ENCODE data around the gene TMEM201. TPM values are rescaled to one million over a fixed set of nuclear protein-coding genes. Genes with fewer than 3 reads are reported as not detected.

Gene TMEM201
- total RNA-seq, 2 experiments from 2014 or later: 7.5 to 21.9 TPM

- Histone ChIP-seq H3K9me3 (ENCODE audit: low read length) (no peaks in the 10 kb centered on the region), H3K4me2 (ENCODE audit: low read length) (no peak overlapping the region), H3K27ac (ENCODE audit: low read depth, low read length, poor library complexity, severe bottlenecking) (no peak overlapping the region), H2AFZ (ENCODE audit: low read length) (no peak overlapping the region), H3K9me2 (ENCODE audit: insufficient read depth, low read length) (no peaks in the 10 kb centered on the region), H3K79me2 (ENCODE audit: insufficient read depth, low read depth, low read length) (no peaks in the 10 kb centered on the region), H3K4me1 (ENCODE audit: insufficient read depth, low read length, poor library complexity, severe bottlenecking) (peaks cover 5% of the 10 kb centered on the region), H4K20me1 (ENCODE audit: insufficient read depth, low read length) (no peaks in the 10 kb centered on the region), H3K4me3 (ENCODE audit: low read depth, low read length, poor library complexity, severe bottlenecking) (no peak overlapping the region), H3K36me3 (ENCODE audit: insufficient read depth, low read length) (no peaks in the 10 kb centered on the region)
- no peak for DNase-seq (ENCODE audit: low spot score)
- ChIA-PET POLR2A (interaction anchor here (0.7 kb wide), 1 partner anchor 13 kb away, joined by 3 read pairs; no protein-coding TSS in a partner anchor), CTCF (ENCODE audit: unreplicated experiment) (no interaction called here)
- BruUV-seq (replicated peaks): no TSS peak
- TF ChIP-seq CTCF (conservative IDR thresholded peaks at IDR 0.05; ENCODE audit: low read length): no peak
- no peak for TF ChIP-seq EZH2phosphoT487 (IDR thresholded peaks at IDR 0.05; ENCODE audit: borderline replicate concordance, low read depth, low read length)
- intact Hi-C loops (cut with micrococcal nuclease; ENCODE audit: unreplicated experiment): no loop called here
Measured at GRCh38 chr1:9639227-9639626, 50.5 kb downstream of the TMEM201 start.

GRCh38 chr1:9643351-9644256, 54.9 kb downstream of the TMEM201 start:
- ChIA-PET CTCF (ENCODE audit: unreplicated experiment) (no interaction called here), POLR2A (interaction anchor here (0.6 to 0.7 kb wide), 2 partner anchors 13 to 17 kb away, joined by 4 to 5 read pairs; no protein-coding TSS in a partner anchor)
- H2AFZ ChIP-seq (ENCODE audit: low read length): no peak overlapping the region; the same call in 1 of the 2 replicates
- no peak overlapping the region for H3K27ac ChIP-seq (ENCODE audit: low read depth, low read length, poor library complexity, severe bottlenecking)
- no peak for TF ChIP-seq EZH2phosphoT487 (IDR thresholded peaks at IDR 0.05; ENCODE audit: borderline replicate concordance, low read depth, low read length)
- no peak for TF ChIP-seq CTCF (conservative IDR thresholded peaks at IDR 0.05; ENCODE audit: low read length)
- H3K4me1 ChIP-seq (ENCODE audit: insufficient read depth, low read length, poor library complexity, severe bottlenecking): peaks cover 5% of the 10 kb centered on the region
- no TSS peak for BruUV-seq (replicated peaks)
- no peaks in the 10 kb centered on the region for H3K9me2 ChIP-seq (ENCODE audit: insufficient read depth, low read length)
- no peaks in the 10 kb centered on the region for H4K20me1 ChIP-seq (ENCODE audit: insufficient read depth, low read length)
- no peak for DNase-seq (ENCODE audit: low spot score)
- H3K9me3 ChIP-seq (ENCODE audit: low read length): no peaks in the 10 kb centered on the region
- H3K79me2 ChIP-seq (ENCODE audit: insufficient read depth, low read depth, low read length): no peaks in the 10 kb centered on the region
- H3K4me2 ChIP-seq (ENCODE audit: low read length): no peak overlapping the region
- no peak overlapping the region for H3K4me3 ChIP-seq (ENCODE audit: low read depth, low read length, poor library complexity, severe bottlenecking)
- intact Hi-C loops (cut with micrococcal nuclease; ENCODE audit: unreplicated experiment): no loop called here
- no peaks in the 10 kb centered on the region for H3K36me3 ChIP-seq (ENCODE audit: insufficient read depth, low read length)

- H3K9me2 ChIP-seq (ENCODE audit: insufficient read depth, low read length): no peaks in the 10 kb centered on the region
- H3K79me2 ChIP-seq (ENCODE audit: insufficient read depth, low read depth, low read length): no peaks in the 10 kb centered on the region
- DNase-seq (ENCODE audit: low spot score): no peak
- no peaks in the 10 kb centered on the region for H3K36me3 ChIP-seq (ENCODE audit: insufficient read depth, low read length)
- intact Hi-C loops (cut with micrococcal nuclease; ENCODE audit: unreplicated experiment): no loop called here
- BruUV-seq (replicated peaks): no TSS peak
- no peaks in the 10 kb centered on the region for H3K9me3 ChIP-seq (ENCODE audit: low read length)
- ChIA-PET CTCF (ENCODE audit: unreplicated experiment) (no interaction called here), POLR2A (interaction anchor here (0.7 kb wide), 1 partner anchor 10 kb away, joined by 3 read pairs; no protein-coding TSS in a partner anchor)
- no peak overlapping the region for H3K4me3 ChIP-seq (ENCODE audit: low read depth, low read length, poor library complexity, severe bottlenecking)
- no peak for TF ChIP-seq EZH2phosphoT487 (IDR thresholded peaks at IDR 0.05; ENCODE audit: borderline replicate concordance, low read depth, low read length)
- no peak for TF ChIP-seq CTCF (conservative IDR thresholded peaks at IDR 0.05; ENCODE audit: low read length)
- H3K27ac ChIP-seq (ENCODE audit: low read depth, low read length, poor library complexity, severe bottlenecking): no peak overlapping the region
- H3K4me2 ChIP-seq (ENCODE audit: low read length): no peak overlapping the region
- peaks cover 3% of the 10 kb centered on the region for H3K4me1 ChIP-seq (ENCODE audit: insufficient read depth, low read length, poor library complexity, severe bottlenecking)
- no peaks in the 10 kb centered on the region for H4K20me1 ChIP-seq (ENCODE audit: insufficient read depth, low read length)
- no peak overlapping the region for H2AFZ ChIP-seq (ENCODE audit: low read length)
Measured at GRCh38 chr1:9646037-9646436, 57.3 kb downstream of the TMEM201 start.

All from OCI-LY7 (cell line).